ENCODE measurements around the gene KCND3.

The KCND3 gene

GRCh38 chr1:111836111-111836510 lies 153.4 kb downstream of the KCND3 start:
- no peak for DNase-seq

- DNase-seq, result no peak
Observed at GRCh38 chr1:111835514-111835913, 154.0 kb downstream of the KCND3 start.

- DNase-seq, result no peak
Observed at GRCh38 chr1:111834956-111835355, 154.5 kb downstream of the KCND3 start.

- DNase-seq, result peak; percentile 3
Observed at GRCh38 chr1:111833334-111833733, 156.1 kb downstream of the KCND3 start.

GRCh38 chr1:111832521-111833155 lies 156.8 kb downstream of the KCND3 start:
- no peak for DNase-seq

- DNase-seq, result no peak
Observed at GRCh38 chr1:111831153-111831552, 158.3 kb downstream of the KCND3 start.

- DNase-seq, result no peak
Observed at GRCh38 chr1:111827946-111828345, 161.5 kb downstream of the KCND3 start.

- no peak for DNase-seq
Observed at GRCh38 chr1:111826278-111826677, 163.2 kb downstream of the KCND3 start.

GRCh38 chr1:111825217-111825616 lies 164.3 kb downstream of the KCND3 start:
- no peak for DNase-seq

GRCh38 chr1:111822138-111822537 lies 167.3 kb downstream of the KCND3 start:
- DNase-seq, result no peak

- DNase-seq, result no peak
Observed at GRCh38 chr1:111821121-111821745, 168.2 kb downstream of the KCND3 start.

GRCh38 chr1:111819566-111820263 lies 169.8 kb downstream of the KCND3 start:
- no peak for DNase-seq

GRCh38 chr1:111818546-111818945 lies 170.9 kb downstream of the KCND3 start:
- DNase-seq, result no peak

GRCh38 chr1:111818081-111818480 lies 171.4 kb downstream of the KCND3 start:
- DNase-seq, result no peak

GRCh38 chr1:111814642-111815041 lies 174.8 kb downstream of the KCND3 start:
- no peak for DNase-seq

GRCh38 chr1:111814305-111814628 lies 175.2 kb downstream of the KCND3 start:
- DNase-seq, result no peak

- no peak for DNase-seq
Observed at GRCh38 chr1:111813440-111814304, 175.8 kb downstream of the KCND3 start.

GRCh38 chr1:111812306-111812705 lies 177.2 kb downstream of the KCND3 start:
- DNase-seq, result no peak

GRCh38 chr1:111811891-111812290 lies 177.6 kb downstream of the KCND3 start:
- DNase-seq, result no peak

- no peak for DNase-seq
Observed at GRCh38 chr1:111805251-111805650, 184.2 kb downstream of the KCND3 start.

GRCh38 chr1:111804776-111805175 lies 184.7 kb downstream of the KCND3 start:
- DNase-seq, result no peak

- no peak for DNase-seq
Observed at GRCh38 chr1:111803951-111804350, 185.5 kb downstream of the KCND3 start.

- no peak for DNase-seq
Observed at GRCh38 chr1:111802984-111803383, 186.5 kb downstream of the KCND3 start.
